22Rv1 (cell line): ENCODE results near the gene SLC35A5.

Experiments used
- ZFX ChIP-seq: fragments of 450-650 bp; IDR thresholded peaks from 2 replicates; pipeline ENCODE4 v1.6.1; 2017; ENCODE audit warnings: antibody characterized with exemption, borderline replicate concordance
- TF ChIP-seq, protein P1 (sequence below): fragments of 450-650 bp; IDR thresholded peaks from 2 replicates; pipeline ENCODE4 v1.5.1; 2017; ENCODE audit warnings: mild to moderate bottlenecking

DNA sequence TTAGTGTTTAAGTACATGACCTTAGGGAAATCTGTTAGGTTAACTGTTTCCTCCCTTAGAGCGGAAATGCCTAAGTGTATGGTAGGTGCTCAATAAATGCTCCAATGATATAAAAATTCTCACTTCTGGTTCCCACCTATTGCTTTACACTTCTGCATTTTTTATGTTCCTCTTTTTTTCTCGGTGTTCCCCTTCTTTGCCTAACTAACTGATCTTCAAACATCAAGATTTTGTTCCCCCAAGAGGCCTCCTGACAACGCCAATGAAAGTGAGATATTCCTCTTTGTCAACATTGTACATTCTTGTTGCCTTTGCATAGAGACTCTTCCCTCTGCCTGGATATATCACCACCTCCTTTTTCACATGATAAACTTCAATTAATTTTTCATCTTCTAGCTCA is 17.4 kb downstream of the SLC35A5 start:
- TF ChIP-seq, protein P1, sequence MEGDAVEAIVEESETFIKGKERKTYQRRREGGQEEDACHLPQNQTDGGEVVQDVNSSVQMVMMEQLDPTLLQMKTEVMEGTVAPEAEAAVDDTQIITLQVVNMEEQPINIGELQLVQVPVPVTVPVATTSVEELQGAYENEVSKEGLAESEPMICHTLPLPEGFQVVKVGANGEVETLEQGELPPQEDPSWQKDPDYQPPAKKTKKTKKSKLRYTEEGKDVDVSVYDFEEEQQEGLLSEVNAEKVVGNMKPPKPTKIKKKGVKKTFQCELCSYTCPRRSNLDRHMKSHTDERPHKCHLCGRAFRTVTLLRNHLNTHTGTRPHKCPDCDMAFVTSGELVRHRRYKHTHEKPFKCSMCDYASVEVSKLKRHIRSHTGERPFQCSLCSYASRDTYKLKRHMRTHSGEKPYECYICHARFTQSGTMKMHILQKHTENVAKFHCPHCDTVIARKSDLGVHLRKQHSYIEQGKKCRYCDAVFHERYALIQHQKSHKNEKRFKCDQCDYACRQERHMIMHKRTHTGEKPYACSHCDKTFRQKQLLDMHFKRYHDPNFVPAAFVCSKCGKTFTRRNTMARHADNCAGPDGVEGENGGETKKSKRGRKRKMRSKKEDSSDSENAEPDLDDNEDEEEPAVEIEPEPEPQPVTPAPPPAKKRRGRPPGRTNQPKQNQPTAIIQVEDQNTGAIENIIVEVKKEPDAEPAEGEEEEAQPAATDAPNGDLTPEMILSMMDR, result no peak
- no peak for TF ChIP-seq ZFX
